ENCODE results near the gene TSFM. TPM values are rescaled to one million over a fixed set of nuclear protein-coding genes. Genes with fewer than 3 reads are reported as not detected.
A peak's percentile ranks its signal among the peaks of the same experiment; 100 is the strongest.

Gene TSFM
- total and polyA plus RNA-seq, 2 donors (not counting 1 experiment from before 2014, with no cell fraction given), result 15.5 to 16.8 TPM

- Histone ChIP-seq H3K9ac (ENCODE audit: insufficient read depth, low read length) (peak overlapping the region; percentile 32), H2AFZ (ENCODE audit: low read length) (no peak overlapping the region), H3K4me1 (ENCODE audit: control insufficient read depth, extremely low read depth, insufficient read depth, low read length) (peaks cover 3% of the 10 kb centered on the region), H4K20me1 (ENCODE audit: control insufficient read depth, extremely low read depth, insufficient read depth, low read length) (no peaks in the 10 kb centered on the region), H3K4me3 (replicated peaks in 1 of 4; ENCODE audit: control extremely low read depth in 1 of 4, insufficient read depth in 1 of 4, low read depth in 3 of 4, low read length in 4 of 4) (peak overlapping the region in 1 of 4 experiments; percentile 36), H3K36me3 (ENCODE audit: control insufficient read depth, insufficient read depth, low read length) (no peaks in the 10 kb centered on the region), H3K79me2 (ENCODE audit: control insufficient read depth, insufficient read depth, low read length) (no peaks in the 10 kb centered on the region), H3K9me3 (ENCODE audit: control insufficient read depth, insufficient read depth, low read depth, low read length) (no peaks in the 10 kb centered on the region), H3K4me2 (ENCODE audit: extremely low read depth, insufficient read depth, low read length) (peak overlapping the region; percentile 37), H3K27me3 (ENCODE audit: control insufficient read depth, insufficient read depth, low read length) (peaks cover 77% of the 10 kb centered on the region), H3K27ac (ENCODE audit: insufficient read depth, low read length) (no peak overlapping the region)
- no peak for DNase-seq (ENCODE audit: low read depth in 2 of 2)
- TF ChIP-seq, protein P1, sequence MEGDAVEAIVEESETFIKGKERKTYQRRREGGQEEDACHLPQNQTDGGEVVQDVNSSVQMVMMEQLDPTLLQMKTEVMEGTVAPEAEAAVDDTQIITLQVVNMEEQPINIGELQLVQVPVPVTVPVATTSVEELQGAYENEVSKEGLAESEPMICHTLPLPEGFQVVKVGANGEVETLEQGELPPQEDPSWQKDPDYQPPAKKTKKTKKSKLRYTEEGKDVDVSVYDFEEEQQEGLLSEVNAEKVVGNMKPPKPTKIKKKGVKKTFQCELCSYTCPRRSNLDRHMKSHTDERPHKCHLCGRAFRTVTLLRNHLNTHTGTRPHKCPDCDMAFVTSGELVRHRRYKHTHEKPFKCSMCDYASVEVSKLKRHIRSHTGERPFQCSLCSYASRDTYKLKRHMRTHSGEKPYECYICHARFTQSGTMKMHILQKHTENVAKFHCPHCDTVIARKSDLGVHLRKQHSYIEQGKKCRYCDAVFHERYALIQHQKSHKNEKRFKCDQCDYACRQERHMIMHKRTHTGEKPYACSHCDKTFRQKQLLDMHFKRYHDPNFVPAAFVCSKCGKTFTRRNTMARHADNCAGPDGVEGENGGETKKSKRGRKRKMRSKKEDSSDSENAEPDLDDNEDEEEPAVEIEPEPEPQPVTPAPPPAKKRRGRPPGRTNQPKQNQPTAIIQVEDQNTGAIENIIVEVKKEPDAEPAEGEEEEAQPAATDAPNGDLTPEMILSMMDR (conservative IDR thresholded peaks at IDR 0.05 in 1 of 2, IDR thresholded peaks at IDR 0.05 in 1 of 2; ENCODE audit: low read depth in 1 of 2, low read length in 2 of 2), result peak; percentile 27 to 37
- peak; percentile 97 for TF ChIP-seq EZH2 (IDR thresholded peaks at IDR 0.05; ENCODE audit: low read length, missing control alignments)
Observed at GRCh38 chr12:57737467-57738460, 44.8 kb upstream of the TSFM start.

GRCh38 chr12:57738661-57739237, 43.8 kb upstream of the TSFM start, which contains the start of gene AGAP2:
Gene AGAP2 (minus strand): TSS chr12:57738742. CDS start chr12:57738246, 496 bp downstream.
- H3K4me2 ChIP-seq (ENCODE audit: extremely low read depth, insufficient read depth, low read length), result peak within 1 kb of the TSS; percentile 37
- TF ChIP-seq EZH2 (IDR thresholded peaks at IDR 0.05; ENCODE audit: low read length, missing control alignments), result peak; percentile 96
- TF ChIP-seq, protein P1 (conservative IDR thresholded peaks at IDR 0.05 in 1 of 2, IDR thresholded peaks at IDR 0.05 in 1 of 2; ENCODE audit: low read depth in 1 of 2, low read length in 2 of 2), result no peak

GRCh38 chr12:57739387-57739786, 43.2 kb upstream of the TSFM start:
- no peaks in the 10 kb centered on the region for H3K9me3 ChIP-seq (ENCODE audit: control insufficient read depth, insufficient read depth, low read depth, low read length)
- no peak overlapping the region for H3K9ac ChIP-seq (ENCODE audit: insufficient read depth, low read length)
- H3K4me1 ChIP-seq (ENCODE audit: control insufficient read depth, extremely low read depth, insufficient read depth, low read length), result peaks cover 3% of the 10 kb centered on the region
- H3K27ac ChIP-seq (ENCODE audit: insufficient read depth, low read length), result no peak overlapping the region
- no peaks in the 10 kb centered on the region for H3K36me3 ChIP-seq (ENCODE audit: control insufficient read depth, insufficient read depth, low read length)
- H4K20me1 ChIP-seq (ENCODE audit: control insufficient read depth, extremely low read depth, insufficient read depth, low read length), result no peaks in the 10 kb centered on the region
- no peak overlapping the region for H2AFZ ChIP-seq (ENCODE audit: low read length)
- TF ChIP-seq EZH2 (IDR thresholded peaks at IDR 0.05; ENCODE audit: low read length, missing control alignments), result peak; percentile 85
- TF ChIP-seq, protein P1 (conservative IDR thresholded peaks at IDR 0.05 in 1 of 2, IDR thresholded peaks at IDR 0.05 in 1 of 2; ENCODE audit: low read depth in 1 of 2, low read length in 2 of 2), result no peak
- H3K4me2 ChIP-seq (ENCODE audit: extremely low read depth, insufficient read depth, low read length), result no peak overlapping the region
- no peak overlapping the region for H3K4me3 ChIP-seq (replicated peaks in 1 of 4; ENCODE audit: control extremely low read depth in 1 of 4, insufficient read depth in 1 of 4, low read depth in 3 of 4, low read length in 4 of 4)
- no peaks in the 10 kb centered on the region for H3K79me2 ChIP-seq (ENCODE audit: control insufficient read depth, insufficient read depth, low read length)
- no peak for DNase-seq (ENCODE audit: low read depth in 2 of 2)
- H3K27me3 ChIP-seq (ENCODE audit: control insufficient read depth, insufficient read depth, low read length), result peaks cover 64% of the 10 kb centered on the region

More at GRCh38 chr12:57738661-57739237, 43.8 kb upstream of the TSFM start, which contains the start of gene AGAP2:
- H3K79me2 ChIP-seq (ENCODE audit: control insufficient read depth, insufficient read depth, low read length), result no peaks in the 10 kb centered on the region
- no peaks in the 10 kb centered on the region for H3K36me3 ChIP-seq (ENCODE audit: control insufficient read depth, insufficient read depth, low read length)
- DNase-seq (ENCODE audit: low read depth in 2 of 2), result peak in 1 of 2 donors; percentile 27
- peaks cover 71% of the 10 kb centered on the region for H3K27me3 ChIP-seq (ENCODE audit: control insufficient read depth, insufficient read depth, low read length)
- peak within 1 kb of the TSS in 1 of 4 experiments; percentile 36 for H3K4me3 ChIP-seq (replicated peaks in 1 of 4; ENCODE audit: control extremely low read depth in 1 of 4, insufficient read depth in 1 of 4, low read depth in 3 of 4, low read length in 4 of 4)
- no peak within 1 kb of the TSS for H2AFZ ChIP-seq (ENCODE audit: low read length)
- no peak within 1 kb of the TSS for H3K27ac ChIP-seq (ENCODE audit: insufficient read depth, low read length)
- H3K9me3 ChIP-seq (ENCODE audit: control insufficient read depth, insufficient read depth, low read depth, low read length), result no peaks in the 10 kb centered on the region
- peak within 1 kb of the TSS; percentile 32 for H3K9ac ChIP-seq (ENCODE audit: insufficient read depth, low read length)
- no peaks in the 10 kb centered on the region for H4K20me1 ChIP-seq (ENCODE audit: control insufficient read depth, extremely low read depth, insufficient read depth, low read length)
- H3K4me1 ChIP-seq (ENCODE audit: control insufficient read depth, extremely low read depth, insufficient read depth, low read length), result peaks cover 3% of the 10 kb centered on the region

Data from fibroblast of lung (primary cell).